ENCODE results near the gene KCNIP4.

The KCNIP4 gene

DNA sequence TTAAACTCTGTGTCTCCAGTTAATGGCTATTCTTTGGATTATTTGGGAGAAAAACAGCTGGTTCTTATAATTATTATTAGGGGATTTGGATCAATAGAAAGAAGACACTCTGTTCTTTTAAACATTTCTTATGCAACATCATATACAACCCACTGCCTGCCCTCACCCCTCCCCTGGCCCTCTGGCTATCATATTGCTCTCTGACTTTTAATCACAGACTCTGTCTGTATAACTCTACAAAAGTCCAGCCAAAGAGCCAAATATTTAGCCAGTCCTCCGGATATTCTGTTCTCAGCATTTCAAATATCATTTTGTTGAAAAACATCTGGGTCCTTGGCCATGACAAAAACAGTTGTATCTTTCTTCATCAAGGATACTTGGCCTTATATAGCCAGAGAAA is 1267.3 kb downstream of the KCNIP4 start:
- no peak for DNase-seq (ENCODE audit: low read depth, low spot score)

DNA sequence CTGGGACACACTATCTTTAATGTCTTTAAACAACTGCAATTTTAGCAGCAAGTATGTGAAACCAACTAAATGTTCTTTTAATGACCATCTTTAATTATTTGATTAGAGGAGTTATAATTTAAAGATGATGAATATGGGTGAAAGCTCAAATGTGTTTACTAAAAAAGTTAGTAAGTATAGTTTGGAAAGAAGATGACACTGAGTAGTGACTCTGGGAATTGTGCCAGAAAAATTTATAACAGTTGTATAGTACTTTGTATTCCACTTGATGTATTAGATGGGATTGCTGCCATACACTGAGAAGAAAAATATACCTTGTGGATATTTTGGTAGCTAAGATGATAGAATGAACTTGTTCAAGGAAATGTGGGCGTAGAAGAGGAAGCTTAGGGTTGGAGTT is 1267.8 kb downstream of the KCNIP4 start:
- DNase-seq (ENCODE audit: low read depth, low spot score), result no peak

DNA sequence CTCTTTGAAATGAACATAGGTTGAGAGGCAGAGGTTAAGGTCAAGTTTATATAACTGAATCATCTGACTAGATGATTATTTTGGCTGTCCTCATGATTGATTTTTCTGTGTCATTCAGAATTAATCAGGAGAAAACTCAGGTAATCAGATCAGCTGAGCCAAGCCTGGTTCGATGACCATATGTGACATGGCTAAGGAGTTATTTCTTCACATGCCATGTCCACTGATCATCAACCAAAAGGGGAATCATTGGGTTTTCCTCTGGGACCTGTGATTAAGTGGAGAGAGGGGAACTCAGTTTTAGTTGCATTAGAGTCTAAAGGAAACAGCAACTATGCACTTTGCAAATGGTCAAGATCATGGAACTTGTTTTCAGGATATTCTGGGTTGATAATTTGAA is 1268.6 kb downstream of the KCNIP4 start:
- no peak for DNase-seq (ENCODE audit: low read depth, low spot score)
